H1 (cell line): Measurements from ENCODE around the gene SLAMF1.

Experiments
- BCL11A ChIP-seq, 2 experiments: IDR thresholded peaks; one replicate each; pipeline ENCODE4 v1.6.1; 2011; ENCODE audit warnings: low read depth in 2 of 2, low read length in 2 of 2, mild to moderate bottlenecking in 2 of 2
- JUND ChIP-seq: IDR thresholded peaks from 2 replicates; pipeline ENCODE4 v1.6.1; 2011; ENCODE audit warnings: mild to moderate bottlenecking, improper control_type of control experiment, low read length
- KDM1A ChIP-seq: fragments of 200-600, 300-600 bp; sonication (generic); IDR thresholded peaks from 2 replicates; pipeline ENCODE4 v1.7.1; 2016; ENCODE audit warnings: mild to moderate bottlenecking, low read length, borderline replicate concordance
- NANOG ChIP-seq: IDR thresholded peaks from 2 replicates; pipeline ENCODE4 v1.6.1; 2011; ENCODE audit warnings: low read length, low read depth, mild to moderate bottlenecking, inconsistent platforms; ENCODE audit not compliant: insufficient read depth, poor library complexity, severe bottlenecking
- TF ChIP-seq, protein P1 (sequence below), 3 experiments: IDR thresholded peaks; 1 replicate in 2 of 3; 2 replicates in 1 of 3; pipeline versions ENCODE4 v1.5.1 to v1.6.1; 2011; ENCODE audit warnings: low read length in 3 of 3, mild to moderate bottlenecking in 3 of 3, inconsistent platforms in 2 of 3, low read depth in 1 of 3, moderate library complexity in 1 of 3; ENCODE audit not compliant: insufficient read depth in 1 of 3; ENCODE audit errors: control extremely low read depth in 1 of 3

DNA sequence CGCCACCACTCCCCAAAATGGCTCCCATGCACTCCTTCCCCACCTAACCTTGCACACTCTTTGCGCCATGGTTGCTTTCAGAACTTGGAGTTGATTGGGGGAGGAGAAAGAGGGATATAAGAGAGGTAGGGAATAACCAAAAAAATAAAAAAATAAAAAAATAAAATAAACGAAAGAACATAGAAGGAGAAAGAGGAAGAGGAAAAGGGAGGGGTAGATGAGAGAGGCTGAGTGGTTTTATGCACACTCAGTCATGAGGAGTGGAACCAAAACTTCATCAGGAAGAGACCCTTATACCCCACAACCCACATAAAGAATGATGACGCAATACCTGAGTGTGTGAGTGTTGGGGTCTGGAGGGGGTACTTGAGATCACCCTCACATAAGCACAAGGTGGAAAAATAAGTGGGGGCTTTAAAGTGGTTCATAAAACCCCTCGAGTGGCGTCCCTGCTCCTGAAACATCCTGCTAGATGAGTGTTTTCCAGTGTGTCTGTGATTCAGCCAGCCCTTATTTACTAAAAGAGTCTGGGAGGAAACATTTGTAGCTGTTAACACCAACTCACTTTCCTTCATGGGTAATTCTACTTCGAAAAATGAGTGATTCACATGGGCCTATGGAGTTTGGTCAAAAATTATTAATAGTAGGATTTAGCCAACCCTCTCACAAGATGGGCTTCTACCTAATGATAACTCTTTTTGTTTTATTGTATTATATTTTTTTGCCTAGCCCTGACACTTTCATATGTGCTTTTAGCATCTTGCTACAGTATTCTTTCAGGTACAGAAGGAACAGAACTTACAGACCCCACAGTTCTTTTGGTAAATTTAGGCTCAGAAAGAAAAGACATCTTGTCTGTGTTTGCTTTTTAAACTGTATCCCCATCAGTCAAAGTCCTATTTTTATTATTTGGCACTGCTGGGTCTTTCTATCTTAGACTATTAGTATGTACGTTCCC lies 5.2 kb downstream of the SLAMF1 start:
- TF ChIP-seq JUND (no peak), KDM1A (no peak), NANOG (no peak), BCL11A (IDR thresholded peaks at IDR 0.05; ENCODE audit: low read depth in 2 of 2, low read length in 2 of 2) (no peak)
- TF ChIP-seq, protein P1, sequence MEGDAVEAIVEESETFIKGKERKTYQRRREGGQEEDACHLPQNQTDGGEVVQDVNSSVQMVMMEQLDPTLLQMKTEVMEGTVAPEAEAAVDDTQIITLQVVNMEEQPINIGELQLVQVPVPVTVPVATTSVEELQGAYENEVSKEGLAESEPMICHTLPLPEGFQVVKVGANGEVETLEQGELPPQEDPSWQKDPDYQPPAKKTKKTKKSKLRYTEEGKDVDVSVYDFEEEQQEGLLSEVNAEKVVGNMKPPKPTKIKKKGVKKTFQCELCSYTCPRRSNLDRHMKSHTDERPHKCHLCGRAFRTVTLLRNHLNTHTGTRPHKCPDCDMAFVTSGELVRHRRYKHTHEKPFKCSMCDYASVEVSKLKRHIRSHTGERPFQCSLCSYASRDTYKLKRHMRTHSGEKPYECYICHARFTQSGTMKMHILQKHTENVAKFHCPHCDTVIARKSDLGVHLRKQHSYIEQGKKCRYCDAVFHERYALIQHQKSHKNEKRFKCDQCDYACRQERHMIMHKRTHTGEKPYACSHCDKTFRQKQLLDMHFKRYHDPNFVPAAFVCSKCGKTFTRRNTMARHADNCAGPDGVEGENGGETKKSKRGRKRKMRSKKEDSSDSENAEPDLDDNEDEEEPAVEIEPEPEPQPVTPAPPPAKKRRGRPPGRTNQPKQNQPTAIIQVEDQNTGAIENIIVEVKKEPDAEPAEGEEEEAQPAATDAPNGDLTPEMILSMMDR (IDR thresholded peaks at IDR 0.05; ENCODE audit: control extremely low read depth in 1 of 3, insufficient read depth in 1 of 3, low read depth in 1 of 3, low read length in 3 of 3), result no peak
